K562 (cell line): ENCODE results near the gene C10orf105.

ENCODE experiments used
- BRCA1 ChIP-seq, 2 experiments: fragments of 450-650 bp in 1 of 2; sonication (generic) in 1 of 2; formaldehyde crosslinking in 1 of 2; IDR thresholded peaks; 2 replicates each; pipeline versions ENCODE4 v1.5.0 to v1.6.1; 2017 to 2020; ENCODE audit warnings: mild to moderate bottlenecking in 1 of 2, missing genetic modification reagents in 1 of 2
- CEBPZ ChIP-seq: fragments of 150-350 bp; IDR thresholded peaks from 2 replicates; pipeline ENCODE4 v1.6.1; 2014; ENCODE audit warnings: low read depth, mild to moderate bottlenecking, low read length, borderline replicate concordance
- CTCF ChIP-seq, 3 experiments: IDR thresholded peaks in 2 of 3; conservative IDR thresholded peaks in 1 of 3; 2 replicates each; pipeline ENCODE4 v1.5.1; 2011 to 2012; ENCODE audit warnings: low read length in 3 of 3, mild to moderate bottlenecking in 3 of 3, control low read depth in 2 of 3, improper control_type of control experiment in 1 of 3, inconsistent platforms in 1 of 3, low read depth in 1 of 3, mixed read lengths in 1 of 3, moderate library complexity in 1 of 3; ENCODE audit not compliant: insufficient read depth in 2 of 3
- MTA2 ChIP-seq: fragments of 450-650 bp; IDR thresholded peaks from 2 replicates; pipeline ENCODE4 v1.6.1; 2016; ENCODE audit warnings: low read depth
- MYBL2 ChIP-seq, 2 experiments: fragments of 450-650 bp in 1 of 2; sonication (generic) in 1 of 2; formaldehyde crosslinking in 1 of 2; IDR thresholded peaks; 2 replicates each; pipeline versions ENCODE4 v1.6.1 to v1.8.1; 2017 to 2022; ENCODE audit warnings: borderline replicate concordance in 1 of 2, inconsistent platforms in 1 of 2, low read depth in 1 of 2, mild to moderate bottlenecking in 1 of 2, missing genetic modification reagents in 1 of 2, moderate library complexity in 1 of 2
- POLR2A ChIP-seq: fragments of 450-650 bp; conservative IDR thresholded peaks from 2 replicates; pipeline ENCODE4 v1.6.1; 2016
- SOX6 ChIP-seq: fragments of 450-650 bp; IDR thresholded peaks from 2 replicates; pipeline ENCODE4 v1.6.1; 2014; ENCODE audit warnings: mild to moderate bottlenecking
- TAF1 ChIP-seq: IDR thresholded peaks from 2 replicates; pipeline ENCODE4 v1.6.1; 2011; ENCODE audit warnings: mild to moderate bottlenecking, low read length, moderate library complexity; ENCODE audit not compliant: insufficient read depth, control insufficient read depth, severe bottlenecking; ENCODE audit errors: extremely low read depth
- TFE3 ChIP-seq: fragments of 450-650 bp; formaldehyde crosslinking; IDR thresholded peaks from 2 replicates; pipeline ENCODE4 v1.4.0; 2020; ENCODE audit warnings: mild to moderate bottlenecking, mixed read lengths
- TOE1 ChIP-seq, 2 experiments: fragments of 450-650 bp in 1 of 2; sonication (generic) in 1 of 2; formaldehyde crosslinking in 1 of 2; IDR thresholded peaks; 2 replicates each; pipeline versions ENCODE4 v1.7.1 to v1.8.0; 2016 to 2022; ENCODE audit warnings: borderline replicate concordance in 2 of 2, mild to moderate bottlenecking in 2 of 2, antibody characterized with exemption in 1 of 2, inconsistent platforms in 1 of 2, low read depth in 1 of 2, missing genetic modification reagents in 1 of 2, moderate library complexity in 1 of 2
- USF2 ChIP-seq: sonication (generic); formaldehyde crosslinking; IDR thresholded peaks from 2 replicates; pipeline ENCODE4 v1.5.0; 2020; ENCODE audit warnings: missing genetic modification reagents
- ZNF639 ChIP-seq, 2 experiments: fragments of 200-800 bp in 1 of 2; sonication (Bioruptor generic) in 1 of 2; sonication (generic) in 1 of 2; formaldehyde crosslinking in 1 of 2; IDR thresholded peaks in 1 of 2; conservative IDR thresholded peaks in 1 of 2; 2 replicates each; pipeline versions ENCODE4 v1.5.0 to v1.6.1; 2016 to 2020; ENCODE audit warnings: missing compliant biosample characterization in 1 of 2, missing genetic modification characterization in 1 of 2, missing genetic modification reagents in 1 of 2

- no peak for TF ChIP-seq BRCA1 (IDR thresholded peaks at IDR 0.05)
- TF ChIP-seq BRCA1 (CRISPR knock-in tag; IDR thresholded peaks at IDR 0.05) = no peak
- TF ChIP-seq POLR2A = no peak
- no peak for TF ChIP-seq USF2 (CRISPR knock-in tag)
- no peak for TF ChIP-seq CTCF (IDR thresholded peaks at IDR 0.05 in 2 of 3, conservative IDR thresholded peaks at IDR 0.05 in 1 of 3; ENCODE audit: insufficient read depth in 2 of 3, low read depth in 1 of 3, low read length in 3 of 3)
- no peak for TF ChIP-seq ZNF639 (CRISPR knock-in tag; conservative IDR thresholded peaks at IDR 0.05 in 1 of 2, IDR thresholded peaks at IDR 0.05 in 1 of 2)
- no peak for TF ChIP-seq CEBPZ
- no peak for TF ChIP-seq MYBL2 (IDR thresholded peaks at IDR 0.05; ENCODE audit: low read depth)
- no peak for TF ChIP-seq MYBL2 (CRISPR knock-in tag; IDR thresholded peaks at IDR 0.05; ENCODE audit: borderline replicate concordance)
- TF ChIP-seq TAF1 = no peak
- no peak for TF ChIP-seq MTA2
- no peak for TF ChIP-seq SOX6
- no peak for TF ChIP-seq TOE1 (IDR thresholded peaks at IDR 0.05; ENCODE audit: borderline replicate concordance)
- TF ChIP-seq TOE1 (CRISPR knock-in tag; IDR thresholded peaks at IDR 0.05; ENCODE audit: borderline replicate concordance, low read depth) = no peak
- no peak for TF ChIP-seq TFE3 (CRISPR knock-in tag)
Measured at GRCh38 chr10:71741671-71742070, 22.1 kb upstream of the C10orf105 start.
